Fibroblast of mammary gland (primary cell): Measurements from ENCODE around the gene HIPK1.

Experiments used
- DNase-seq: peaks from one replicate; pipeline ENCODE4 v3.0.0-alpha.2; 2010; ENCODE audit warnings: low read depth
- H3K4me3 ChIP-seq: 2 replicates; pipeline ENCODE4 v1.5.1; 2011; ENCODE audit warnings: low read depth, mild to moderate bottlenecking, low read length, moderate library complexity; ENCODE audit not compliant: control insufficient read depth
- CTCF ChIP-seq: conservative IDR thresholded peaks from 2 replicates; pipeline ENCODE4 v1.5.1; 2011; ENCODE audit warnings: low read depth, low read length, inconsistent platforms; ENCODE audit not compliant: control insufficient read depth, insufficient read depth

HIPK1 gene

GRCh38 chr1:113934006-113934405 is 4.9 kb downstream of the HIPK1 start:
- TF ChIP-seq CTCF, result no peak

GRCh38 chr1:113934511-113935055 is 5.5 kb downstream of the HIPK1 start:
- no peak for TF ChIP-seq CTCF
- no peak for DNase-seq
- no peak overlapping the region for H3K4me3 ChIP-seq

More at GRCh38 chr1:113934006-113934405, 4.9 kb downstream of the HIPK1 start:
- DNase-seq, result no peak
- no peak overlapping the region for H3K4me3 ChIP-seq

GRCh38 chr1:113935176-113935575 is 6.1 kb downstream of the HIPK1 start:
- DNase-seq, result no peak
- no peak for TF ChIP-seq CTCF
- no peak overlapping the region for H3K4me3 ChIP-seq

GRCh38 chr1:113935970-113936369 is 6.8 kb downstream of the HIPK1 start:
- no peak for TF ChIP-seq CTCF

GRCh38 chr1:113937146-113937545 is 8.0 kb downstream of the HIPK1 start:
- peak; percentile 23 for DNase-seq
- TF ChIP-seq CTCF, result no peak
- no peak overlapping the region for H3K4me3 ChIP-seq

More at GRCh38 chr1:113935970-113936369, 6.8 kb downstream of the HIPK1 start:
- no peak overlapping the region for H3K4me3 ChIP-seq
- no peak for DNase-seq

GRCh38 chr1:113938192-113938591 is 9.1 kb downstream of the HIPK1 start:
- TF ChIP-seq CTCF, result no peak
- H3K4me3 ChIP-seq, result no peak overlapping the region
- DNase-seq, result no peak
